ENCODE measurements around the gene CD37. TPM values are rescaled to one million over a fixed set of nuclear protein-coding genes. Genes with fewer than 3 reads are reported as not detected.

Gene CD37
- total RNA-seq, 1 experiment from 2014 or later: not detected

GRCh38 chr19:49364083-49364737, 29.0 kb downstream of the CD37 start:
- peak overlapping the region; percentile 70 for H2AFZ ChIP-seq (ENCODE audit: low read length)
- ChIA-PET POLR2A (ENCODE audit: unreplicated experiment) (no interaction called here), CTCF (no interaction called here)
- DNase-seq (no peak), ATAC-seq (no peak)
- H3K4me1 ChIP-seq (ENCODE audit: insufficient read depth, low read length): peaks cover 11% of the 10 kb centered on the region
- intact Hi-C loops (cut with micrococcal nuclease): no loop called here
- no TSS peak for BruUV-seq (replicated peaks)
- H3K4me2 ChIP-seq (ENCODE audit: low read length): peak overlapping the region; percentile 72
- H3K27me3 ChIP-seq (ENCODE audit: low read length): no peaks in the 10 kb centered on the region
- H3K36me3 ChIP-seq (ENCODE audit: low read depth, low read length): peaks cover 4% of the 10 kb centered on the region
- H3K9me2 ChIP-seq (replicated peaks; ENCODE audit: low read length): no peaks in the 10 kb centered on the region
- no peak overlapping the region for H3K27ac ChIP-seq (ENCODE audit: low read length)
- H3F3A ChIP-seq (ENCODE audit: low read length, unreplicated experiment): peaks cover 7% of the 10 kb centered on the region
- H3K4me3 ChIP-seq (ENCODE audit: low read length): peak overlapping the region; percentile 37
- peaks cover 7% of the 10 kb centered on the region for H3K9me3 ChIP-seq (ENCODE audit: low read length)
- H4K20me1 ChIP-seq (ENCODE audit: low read length): no peaks in the 10 kb centered on the region
- H3K79me2 ChIP-seq (ENCODE audit: low read length): peaks cover 6% of the 10 kb centered on the region; the same call in 1 of the 2 replicates
- TF ChIP-seq EZH2phosphoT487 (IDR thresholded peaks at IDR 0.05; ENCODE audit: borderline replicate concordance, low read length): no peak
- no peak for TF ChIP-seq CTCF (conservative IDR thresholded peaks at IDR 0.05; ENCODE audit: low read depth, low read length)
- no peak for TF ChIP-seq EZH2 (IDR thresholded peaks at IDR 0.05; ENCODE audit: low read length, unreplicated experiment)
- H3K9ac ChIP-seq (ENCODE audit: low read length): no peak overlapping the region

GRCh38 chr19:49366110-49366509, 30.9 kb downstream of the CD37 start:
- H3F3A ChIP-seq (ENCODE audit: low read length, unreplicated experiment): peaks cover 7% of the 10 kb centered on the region
- POLR2A ChIA-PET (ENCODE audit: unreplicated experiment): no interaction called here
- H3K27ac ChIP-seq (ENCODE audit: low read length): no peak overlapping the region
- H3K27me3 ChIP-seq (ENCODE audit: low read length): no peaks in the 10 kb centered on the region; the same call in 1 of the 2 replicates
- H3K9me2 ChIP-seq (replicated peaks; ENCODE audit: low read length): no peaks in the 10 kb centered on the region
- no peak overlapping the region for H3K4me3 ChIP-seq (ENCODE audit: low read length)
- no peaks in the 10 kb centered on the region for H4K20me1 ChIP-seq (ENCODE audit: low read length)
- no peak for TF ChIP-seq CTCF (conservative IDR thresholded peaks at IDR 0.05; ENCODE audit: low read depth, low read length)
- no peak for TF ChIP-seq EZH2 (IDR thresholded peaks at IDR 0.05; ENCODE audit: low read length, unreplicated experiment)
- TF ChIP-seq EZH2phosphoT487 (IDR thresholded peaks at IDR 0.05; ENCODE audit: borderline replicate concordance, low read length): no peak
- DNase-seq (no peak), ATAC-seq (no peak)
- H3K4me2 ChIP-seq (ENCODE audit: low read length): no peak overlapping the region
- no peak overlapping the region for H3K9ac ChIP-seq (ENCODE audit: low read length)
- peaks cover 19% of the 10 kb centered on the region for H3K9me3 ChIP-seq (ENCODE audit: low read length)
- CTCF ChIA-PET: no interaction called here
- no peaks in the 10 kb centered on the region for H3K36me3 ChIP-seq (ENCODE audit: low read depth, low read length)
- peaks cover 6% of the 10 kb centered on the region; the same call in 1 of the 2 replicates for H3K79me2 ChIP-seq (ENCODE audit: low read length)
- H3K4me1 ChIP-seq (ENCODE audit: insufficient read depth, low read length): peaks cover 11% of the 10 kb centered on the region
- no TSS peak for BruUV-seq (replicated peaks)
- no peak overlapping the region for H2AFZ ChIP-seq (ENCODE audit: low read length)
- intact Hi-C loops (cut with micrococcal nuclease): no loop called here

- DNase-seq: no peak
- no peaks in the 10 kb centered on the region for H3K36me3 ChIP-seq (ENCODE audit: low read depth, low read length)
- intact Hi-C loops (cut with micrococcal nuclease): no loop called here
- H3K9ac ChIP-seq (ENCODE audit: low read length): no peak overlapping the region
- H3K9me2 ChIP-seq (replicated peaks; ENCODE audit: low read length): no peaks in the 10 kb centered on the region
- no peaks in the 10 kb centered on the region; the same call in 1 of the 2 replicates for H3K27me3 ChIP-seq (ENCODE audit: low read length)
- TF ChIP-seq CTCF (conservative IDR thresholded peaks at IDR 0.05; ENCODE audit: low read depth, low read length): no peak
- no peak overlapping the region for H3K4me2 ChIP-seq (ENCODE audit: low read length)
- no peak for ATAC-seq
- POLR2A ChIA-PET (ENCODE audit: unreplicated experiment): no interaction called here
- H4K20me1 ChIP-seq (ENCODE audit: low read length): no peaks in the 10 kb centered on the region
- CTCF ChIA-PET: no interaction called here
- no peak overlapping the region for H2AFZ ChIP-seq (ENCODE audit: low read length)
- no peaks in the 10 kb centered on the region for H3K79me2 ChIP-seq (ENCODE audit: low read length)
- peaks cover 19% of the 10 kb centered on the region for H3K9me3 ChIP-seq (ENCODE audit: low read length)
- peaks cover 2% of the 10 kb centered on the region; the same call in 1 of the 2 replicates for H3K4me1 ChIP-seq (ENCODE audit: insufficient read depth, low read length)
- no peaks in the 10 kb centered on the region for H3F3A ChIP-seq (ENCODE audit: low read length, unreplicated experiment)
- no TSS peak for BruUV-seq (replicated peaks)
- H3K27ac ChIP-seq (ENCODE audit: low read length): no peak overlapping the region
- no peak overlapping the region for H3K4me3 ChIP-seq (ENCODE audit: low read length)
These were observed 33.6 kb downstream of the CD37 start for GRCh38 chr19:49368711-49369358.

Data from PC-3 (cell line).